Measurements from ENCODE around the gene FCER2.

- TF ChIP-seq CTCF (IDR thresholded peaks at IDR 0.05 in 8 of 11, conservative IDR thresholded peaks at IDR 0.05 in 3 of 11) (no peak), POLR2AphosphoS5 (IDR thresholded peaks at IDR 0.05) (no peak)
Measured at GRCh38 chr19:7703332-7703731, 1.4 kb upstream of the FCER2 start.
